Fibroblast of lung (primary cell): ENCODE results near the gene EOGT.

Experiments used
- EZH2 ChIP-seq: IDR thresholded peaks from 2 replicates; pipeline ENCODE4 v1.5.1; 2012; ENCODE audit warnings: low read length, control low read depth, mild to moderate bottlenecking; ENCODE audit errors: missing control alignments
- TF ChIP-seq, protein P1 (sequence below), 2 donors: IDR thresholded peaks in 1 of 2; conservative IDR thresholded peaks in 1 of 2; 1 replicate in 1 of 2; 2 replicates in 1 of 2; pipeline ENCODE4 v1.5.1; 2011 to 2012; ENCODE audit warnings: low read length in 2 of 2, control low read depth in 1 of 2, inconsistent platforms in 1 of 2, low read depth in 1 of 2, mild to moderate bottlenecking in 1 of 2

DNA sequence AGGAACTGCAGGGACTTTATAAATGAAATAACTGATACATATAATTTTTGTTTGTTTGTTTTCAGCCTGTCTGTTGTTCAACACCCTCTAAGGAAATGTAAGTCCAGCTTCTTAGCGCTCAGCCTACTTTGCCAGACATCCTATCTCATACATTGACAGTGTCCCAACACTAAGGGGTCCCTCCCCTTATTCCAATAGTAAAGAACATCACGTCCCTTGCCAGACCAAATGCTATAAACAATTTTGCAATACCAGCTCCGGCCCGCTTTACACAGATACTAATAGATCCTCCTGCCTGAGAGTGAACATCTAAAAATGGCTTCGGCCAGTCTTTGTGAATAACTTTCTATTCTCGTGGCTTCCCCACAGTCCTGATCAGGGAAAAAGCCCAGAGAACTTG is 76.6 kb downstream of the EOGT start:
- TF ChIP-seq, protein P1, sequence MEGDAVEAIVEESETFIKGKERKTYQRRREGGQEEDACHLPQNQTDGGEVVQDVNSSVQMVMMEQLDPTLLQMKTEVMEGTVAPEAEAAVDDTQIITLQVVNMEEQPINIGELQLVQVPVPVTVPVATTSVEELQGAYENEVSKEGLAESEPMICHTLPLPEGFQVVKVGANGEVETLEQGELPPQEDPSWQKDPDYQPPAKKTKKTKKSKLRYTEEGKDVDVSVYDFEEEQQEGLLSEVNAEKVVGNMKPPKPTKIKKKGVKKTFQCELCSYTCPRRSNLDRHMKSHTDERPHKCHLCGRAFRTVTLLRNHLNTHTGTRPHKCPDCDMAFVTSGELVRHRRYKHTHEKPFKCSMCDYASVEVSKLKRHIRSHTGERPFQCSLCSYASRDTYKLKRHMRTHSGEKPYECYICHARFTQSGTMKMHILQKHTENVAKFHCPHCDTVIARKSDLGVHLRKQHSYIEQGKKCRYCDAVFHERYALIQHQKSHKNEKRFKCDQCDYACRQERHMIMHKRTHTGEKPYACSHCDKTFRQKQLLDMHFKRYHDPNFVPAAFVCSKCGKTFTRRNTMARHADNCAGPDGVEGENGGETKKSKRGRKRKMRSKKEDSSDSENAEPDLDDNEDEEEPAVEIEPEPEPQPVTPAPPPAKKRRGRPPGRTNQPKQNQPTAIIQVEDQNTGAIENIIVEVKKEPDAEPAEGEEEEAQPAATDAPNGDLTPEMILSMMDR (conservative IDR thresholded peaks at IDR 0.05 in 1 of 2, IDR thresholded peaks at IDR 0.05 in 1 of 2; ENCODE audit: low read depth in 1 of 2, low read length in 2 of 2): no peak
- TF ChIP-seq EZH2: no peak
